GM19395 (cell line): ENCODE data around the gene OR2V2.

Experiments used
- ATAC-seq: cut with Tn5 transposase; IDR thresholded peaks from one replicate; pipeline ENCODE4 v1.9.1; 2021; ENCODE audit warnings: mild to moderate bottlenecking, moderate library complexity; ENCODE audit not compliant: unreplicated experiment

Gene OR2V2

DNA sequence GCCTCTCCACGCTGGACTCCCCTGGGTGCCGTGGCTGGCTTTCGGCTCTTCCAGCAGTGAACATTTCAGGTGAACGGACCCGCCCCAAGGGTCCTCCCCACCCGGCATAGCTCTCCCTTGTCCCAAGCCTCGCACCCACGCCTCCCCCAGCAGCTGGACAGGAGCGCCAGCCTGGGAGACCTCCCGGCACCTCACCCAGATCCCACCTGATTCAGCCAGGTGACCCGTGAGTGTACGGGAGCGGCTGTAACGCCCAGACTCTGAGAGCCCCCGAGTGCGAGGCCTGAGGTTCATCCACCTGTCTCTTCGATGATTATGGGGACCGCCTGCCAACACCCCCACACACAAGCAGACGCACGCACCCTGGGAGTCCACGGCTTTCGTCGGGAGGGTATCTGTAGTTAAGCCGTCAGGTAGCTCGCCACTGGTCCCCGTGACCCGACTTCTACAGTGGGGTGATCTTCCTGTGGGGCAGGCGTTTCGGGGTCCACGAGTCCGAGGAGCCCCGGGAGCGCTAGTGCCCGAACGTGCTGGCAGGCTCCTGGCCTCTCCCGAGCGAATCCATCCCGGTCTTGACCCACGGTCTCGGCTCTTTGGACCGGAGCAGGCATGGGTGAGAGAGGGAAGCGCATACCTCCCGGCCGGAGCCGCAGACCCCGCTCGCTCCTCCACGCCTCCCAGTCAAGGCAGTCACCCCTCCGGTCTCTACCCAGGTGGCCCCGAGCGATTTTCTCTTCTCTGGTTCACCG lies 42.8 kb downstream of the OR2V2 start:
- ATAC-seq: no peak

DNA sequence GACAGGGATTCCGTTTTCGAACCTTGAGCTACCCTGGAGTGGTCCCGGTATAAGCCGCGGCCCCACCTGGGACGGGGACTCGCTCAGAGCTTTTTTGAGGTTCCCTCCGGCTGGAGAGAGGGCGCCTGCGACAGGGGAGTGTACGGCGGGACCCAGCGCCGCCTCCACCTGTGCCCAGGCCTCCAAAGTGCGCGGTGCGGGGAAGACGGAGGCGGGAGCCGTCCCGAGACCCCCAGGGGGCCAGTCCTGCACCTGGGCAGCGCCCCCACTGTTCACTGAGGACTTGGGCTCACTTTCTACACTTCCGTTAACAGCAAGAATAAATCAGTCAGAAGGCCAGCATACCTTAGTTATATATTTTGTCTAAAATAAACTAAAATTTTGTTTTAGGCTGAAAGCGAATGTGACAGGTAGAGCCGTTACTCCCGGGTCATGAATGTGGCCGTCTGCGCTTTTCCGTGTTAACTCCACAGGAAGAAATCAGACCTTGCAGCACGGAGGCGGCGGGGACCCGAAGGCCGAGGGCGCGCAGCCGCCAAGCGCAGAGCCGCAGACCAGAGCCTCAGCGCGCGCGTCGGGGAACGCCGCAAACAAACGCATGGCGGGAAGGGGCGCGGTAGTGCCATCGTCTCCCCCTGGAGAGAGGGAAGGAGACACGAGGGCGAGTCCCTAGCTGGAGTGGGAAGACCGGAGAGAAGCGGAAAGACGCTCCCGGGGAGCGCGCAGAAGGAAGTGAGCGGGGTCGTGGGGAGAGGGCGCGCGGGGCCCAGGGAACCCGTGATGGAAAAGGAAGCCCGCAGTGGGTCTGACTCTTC lies 43.5 kb downstream of the OR2V2 start:
- peak; percentile 17 for ATAC-seq

DNA sequence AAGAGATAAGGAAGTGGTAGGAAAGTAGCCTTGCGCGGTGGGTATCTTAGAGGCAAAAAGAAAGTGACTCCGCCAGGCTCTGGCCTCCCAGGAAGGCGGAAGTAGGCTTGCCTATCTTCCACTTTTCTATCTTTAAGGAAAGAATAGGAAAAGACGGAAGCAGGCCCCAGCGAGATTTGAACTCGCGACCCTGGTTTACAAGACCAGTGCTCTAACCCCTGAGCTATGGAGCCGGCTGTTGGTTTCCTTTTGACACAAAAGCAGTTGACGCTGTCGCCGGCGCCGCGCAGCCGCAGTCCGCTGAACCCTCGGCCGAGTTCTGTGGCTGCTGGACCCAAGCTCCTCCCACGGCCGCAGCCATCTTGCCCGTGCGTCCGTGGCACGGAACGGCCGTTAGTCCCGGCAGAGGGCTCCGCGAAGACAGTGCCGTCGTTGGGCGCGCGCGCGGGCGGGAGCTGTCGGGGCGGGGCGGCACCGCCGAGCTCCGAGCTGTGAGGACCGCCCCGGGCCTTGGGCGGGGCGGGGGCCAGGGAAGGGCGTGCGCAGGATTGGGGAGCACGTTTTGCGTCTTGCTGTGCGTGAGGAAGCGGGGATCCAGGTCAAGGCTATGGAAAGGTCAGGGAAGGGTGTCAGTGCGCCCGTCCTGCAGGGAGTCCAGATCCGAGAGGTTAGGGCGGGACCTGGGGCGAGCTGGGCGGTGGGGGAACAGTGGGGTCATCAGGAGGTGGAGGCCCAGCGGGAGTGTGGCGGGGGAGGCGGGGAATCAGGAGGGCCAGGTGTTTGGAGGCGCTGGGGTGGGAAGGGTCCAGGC lies 44.3 kb downstream of the OR2V2 start:
- ATAC-seq: peak; percentile 59

DNA sequence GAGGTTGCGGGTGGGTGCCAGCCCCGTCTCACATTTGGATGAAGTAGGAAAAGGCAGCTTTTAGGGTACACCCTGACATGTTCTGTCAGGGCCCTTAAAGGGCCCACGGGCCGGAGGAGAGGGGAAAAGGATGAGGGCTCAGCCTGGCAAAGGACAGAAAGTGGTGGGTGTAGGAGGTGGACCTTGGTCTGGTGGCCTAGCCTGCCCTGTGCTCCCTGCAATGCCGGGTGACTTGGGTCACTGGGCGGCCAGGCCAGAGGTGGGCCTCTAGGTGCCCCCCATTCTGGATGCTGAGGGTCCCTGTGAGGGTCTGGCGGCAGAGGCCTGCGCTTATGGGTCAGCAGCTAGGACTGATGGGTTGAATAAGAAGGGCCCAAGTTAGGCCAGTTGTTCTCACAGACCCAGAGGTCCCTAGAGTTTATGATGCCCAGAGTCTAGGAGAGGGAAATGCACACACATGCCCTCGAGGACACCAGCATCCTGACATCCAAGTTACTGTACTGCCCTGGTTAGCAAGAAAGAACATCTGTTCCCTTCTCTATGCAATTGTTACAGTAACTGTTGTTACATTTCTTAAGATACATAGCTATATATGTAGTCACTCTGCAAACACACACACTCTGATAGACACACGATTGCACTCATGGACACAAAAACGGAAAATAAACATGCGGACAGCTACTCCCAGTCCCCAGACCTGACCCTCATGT lies 45.1 kb downstream of the OR2V2 start:
- ATAC-seq: no peak

DNA sequence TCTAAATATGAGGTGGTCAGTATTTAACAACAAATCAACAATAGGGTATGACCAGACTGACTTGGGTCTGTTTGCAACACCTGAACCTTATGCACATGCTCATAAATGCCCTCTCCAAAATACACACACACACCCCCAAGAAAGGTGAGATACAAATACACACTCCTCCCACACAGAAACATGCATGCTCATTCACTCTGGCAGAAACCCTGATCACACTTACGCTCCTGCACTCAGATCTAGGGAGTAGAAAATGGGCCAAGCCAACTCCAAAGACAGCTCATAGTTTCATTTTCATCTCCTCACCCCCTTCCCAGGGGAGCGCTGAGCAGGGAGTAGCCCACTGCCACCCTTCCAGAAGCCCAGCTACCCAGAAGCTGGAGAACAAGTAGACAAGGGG lies 46.3 kb downstream of the OR2V2 start:
- no peak for ATAC-seq

DNA sequence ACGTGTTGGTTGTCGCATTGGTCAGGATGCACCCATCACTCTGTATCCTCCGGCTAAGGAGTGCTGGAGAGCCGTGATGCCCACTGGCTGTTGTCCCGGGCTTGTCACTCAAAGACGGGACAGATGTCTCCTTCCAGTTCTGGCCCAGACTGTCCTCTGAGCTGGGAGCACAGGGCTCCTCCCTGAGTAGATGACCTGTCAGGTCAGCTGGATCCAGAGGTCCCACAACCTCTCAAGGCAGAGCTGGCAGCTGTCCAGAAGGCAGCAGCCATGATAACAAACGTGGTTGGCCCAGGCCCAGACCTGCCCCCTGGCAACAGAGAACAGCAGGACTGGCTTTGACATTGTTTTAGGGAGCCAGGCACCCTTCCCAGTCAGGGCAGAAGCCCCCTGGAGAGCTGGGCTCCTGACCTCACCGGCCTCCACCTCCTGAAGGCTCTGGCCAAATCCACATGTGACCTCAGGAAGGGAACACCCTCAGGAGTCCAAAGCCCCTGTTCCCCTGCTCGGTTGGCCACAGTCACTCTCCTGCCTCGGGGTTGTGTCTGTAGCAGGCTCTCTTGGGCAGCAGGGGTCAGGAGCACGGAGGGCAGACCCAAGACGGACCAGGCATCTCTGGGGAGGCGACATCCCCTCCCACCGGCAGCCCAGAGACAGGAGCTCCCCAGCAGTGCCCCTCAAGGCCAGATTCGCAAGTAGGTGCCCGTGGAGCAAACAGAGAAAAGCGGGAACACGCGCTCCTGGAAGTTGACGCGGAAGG lies 47.3 kb downstream of the OR2V2 start:
- ATAC-seq: no peak

DNA sequence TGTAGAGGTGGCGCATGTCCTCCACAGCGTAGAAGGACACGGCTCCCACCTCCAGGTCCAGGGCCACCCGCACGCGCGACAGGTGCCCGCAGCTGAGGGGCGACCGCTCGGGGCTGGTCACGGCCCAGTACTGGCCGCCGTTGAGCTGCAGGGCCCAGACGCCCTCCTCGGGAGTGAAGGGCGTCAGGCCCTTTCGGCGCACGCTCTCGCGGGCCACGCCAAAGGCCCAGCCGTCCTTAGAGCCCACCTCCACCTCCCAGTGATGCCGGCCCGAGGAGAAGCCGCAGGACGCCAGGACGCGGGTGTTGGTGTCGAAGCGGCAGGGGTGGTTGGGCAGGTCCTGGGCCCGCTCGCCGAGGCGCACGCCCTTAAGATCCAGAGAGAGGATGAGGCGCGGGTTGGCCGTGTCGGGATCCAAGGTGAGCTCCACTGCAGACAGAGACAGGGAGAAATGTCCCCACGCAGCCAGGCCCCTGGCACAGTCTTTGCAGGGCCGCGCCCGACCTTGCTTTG lies 47.9 kb downstream of the OR2V2 start:
- ATAC-seq: no peak

DNA sequence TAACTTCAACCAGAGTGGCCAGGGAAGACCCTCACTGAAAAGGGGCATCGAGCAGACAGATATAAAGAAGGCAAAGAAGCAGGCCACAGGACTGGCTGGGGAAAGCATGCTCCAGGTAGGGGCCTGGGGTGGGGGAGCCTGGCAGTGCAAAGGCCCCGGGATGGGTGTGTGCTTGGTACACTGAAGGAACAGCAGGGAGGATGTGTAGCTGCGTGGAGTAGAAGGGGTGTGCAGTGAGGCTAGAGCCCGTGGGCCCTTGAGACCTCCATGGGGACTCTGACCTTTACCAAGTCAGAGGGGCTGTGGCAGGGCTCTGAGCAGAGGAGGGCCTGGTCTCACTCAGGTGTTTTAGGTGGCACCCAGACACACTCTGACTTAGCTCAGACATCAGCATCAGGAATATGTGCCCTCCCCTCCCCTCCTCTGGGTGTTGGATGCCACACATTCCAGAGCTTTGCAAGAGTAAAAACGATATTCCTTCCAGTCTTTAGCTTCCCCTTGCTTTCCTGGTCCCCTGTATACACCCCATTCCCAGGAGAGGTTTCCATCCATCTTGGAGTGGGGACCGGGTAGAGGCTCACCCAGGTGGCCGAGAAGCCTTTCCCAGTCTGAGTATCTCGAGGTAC lies 50.1 kb downstream of the OR2V2 start:
- no peak for ATAC-seq

DNA sequence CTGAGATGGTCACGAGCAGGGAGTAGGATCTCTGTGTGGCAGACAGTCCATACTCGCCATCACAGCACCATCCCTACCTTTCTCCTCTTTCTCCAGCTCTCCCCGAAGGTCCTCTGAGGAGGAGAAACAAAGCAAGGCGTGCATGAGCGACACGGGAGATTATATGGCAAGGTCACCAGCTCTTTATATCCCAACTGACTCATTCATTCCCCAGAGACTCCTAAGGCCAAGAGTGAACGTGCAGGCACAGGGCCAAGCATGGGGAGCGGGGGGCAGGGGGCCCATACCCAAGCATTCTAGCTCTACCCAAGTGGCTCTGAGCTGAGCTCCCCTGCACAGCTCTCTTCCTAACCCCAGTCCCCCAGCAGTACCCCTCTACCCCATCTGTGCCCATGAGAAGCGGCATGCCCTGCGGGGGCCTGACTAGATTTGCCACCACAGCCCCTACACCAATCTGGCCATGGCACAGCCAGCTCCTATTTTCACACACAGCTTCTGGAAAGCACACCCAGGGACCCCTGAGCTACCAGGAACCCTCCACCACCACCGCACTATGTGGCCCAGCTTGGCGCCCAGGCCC lies 50.8 kb downstream of the OR2V2 start:
- no peak for ATAC-seq

DNA sequence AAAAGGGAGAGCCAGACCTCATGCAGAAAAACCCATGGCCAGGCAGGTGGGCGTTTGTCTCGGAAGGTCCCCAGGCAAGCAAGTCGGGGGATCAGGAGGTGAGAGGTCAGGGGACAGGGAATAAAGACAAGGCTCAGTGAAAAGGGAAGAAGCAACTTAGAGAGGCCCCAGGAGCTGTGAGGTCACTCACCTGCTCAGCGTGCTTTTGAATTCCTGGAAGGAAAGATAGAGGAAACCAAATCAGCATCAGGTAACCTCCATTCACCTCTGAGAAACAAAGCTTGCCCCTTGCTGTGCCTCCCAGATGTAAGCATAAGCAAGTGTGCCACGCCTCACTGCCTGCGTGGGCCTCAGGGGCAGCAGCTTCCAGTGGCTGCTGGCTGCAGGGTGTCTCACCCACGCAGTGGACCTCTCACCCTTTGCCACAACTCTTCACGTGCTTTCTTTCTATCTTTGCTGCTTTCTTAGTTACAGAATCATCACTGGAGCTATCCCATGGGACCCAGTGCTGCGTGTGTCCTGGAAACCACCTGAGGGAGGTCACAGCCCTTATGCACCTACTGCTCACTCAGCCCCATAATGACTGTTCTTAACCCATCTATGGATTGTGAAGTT lies 51.6 kb downstream of the OR2V2 start:
- ATAC-seq: no peak

DNA sequence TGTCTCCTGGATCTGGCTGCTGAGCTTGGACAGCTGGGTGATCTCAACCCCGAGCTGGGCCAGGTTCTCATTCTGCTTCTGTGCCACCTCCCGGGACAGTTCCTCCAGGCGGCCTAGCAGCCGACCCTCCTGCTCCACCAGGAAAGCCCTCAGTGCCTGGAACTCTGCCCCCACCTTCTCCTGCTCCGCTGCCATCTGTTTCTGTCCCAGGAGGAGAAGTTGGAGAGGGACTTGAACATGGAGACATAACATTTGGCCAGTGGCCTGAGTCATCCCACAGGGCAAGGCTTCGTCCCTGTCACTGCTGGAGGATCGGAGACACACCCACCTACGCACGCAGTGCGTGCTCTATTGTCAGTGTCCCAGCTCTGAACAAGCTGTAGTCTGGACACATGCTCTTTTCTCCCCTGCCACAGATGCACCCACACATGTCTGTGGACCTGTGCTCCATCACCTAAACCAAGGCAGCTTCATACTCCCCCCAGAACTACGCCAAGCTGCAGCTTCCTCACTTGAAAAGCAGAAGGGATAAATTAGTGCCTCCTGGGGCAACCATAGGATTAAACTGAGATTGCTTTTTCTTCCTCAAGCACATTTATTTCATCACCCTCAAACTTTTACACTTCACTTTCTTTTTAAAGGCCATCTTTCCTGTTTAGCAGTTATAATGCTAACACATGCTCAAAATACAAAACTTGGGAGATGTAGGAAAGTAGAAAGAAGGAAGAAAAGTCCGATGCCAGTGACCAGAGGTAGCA lies 52.7 kb downstream of the OR2V2 start:
- ATAC-seq: no peak

DNA sequence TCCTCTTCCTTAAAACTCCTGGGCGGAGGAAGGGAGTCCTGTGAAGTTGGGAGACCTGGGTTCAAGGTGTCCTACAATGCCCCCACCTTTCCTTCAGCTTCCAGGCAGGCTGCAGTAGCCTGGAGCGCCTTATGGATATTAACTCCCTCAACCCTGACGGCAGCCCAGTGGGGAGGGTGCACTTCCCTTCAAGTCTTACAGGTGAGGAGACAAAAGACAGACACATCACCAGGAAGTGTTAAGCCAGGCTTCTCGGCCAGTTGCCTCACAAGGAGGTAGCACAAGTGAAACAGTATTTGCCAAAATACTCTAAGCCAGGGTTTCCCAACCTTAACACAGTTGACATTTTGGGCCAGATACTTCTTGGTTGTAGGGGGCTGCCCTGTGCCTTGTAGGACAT lies 53.4 kb downstream of the OR2V2 start:
- ATAC-seq: no peak

DNA sequence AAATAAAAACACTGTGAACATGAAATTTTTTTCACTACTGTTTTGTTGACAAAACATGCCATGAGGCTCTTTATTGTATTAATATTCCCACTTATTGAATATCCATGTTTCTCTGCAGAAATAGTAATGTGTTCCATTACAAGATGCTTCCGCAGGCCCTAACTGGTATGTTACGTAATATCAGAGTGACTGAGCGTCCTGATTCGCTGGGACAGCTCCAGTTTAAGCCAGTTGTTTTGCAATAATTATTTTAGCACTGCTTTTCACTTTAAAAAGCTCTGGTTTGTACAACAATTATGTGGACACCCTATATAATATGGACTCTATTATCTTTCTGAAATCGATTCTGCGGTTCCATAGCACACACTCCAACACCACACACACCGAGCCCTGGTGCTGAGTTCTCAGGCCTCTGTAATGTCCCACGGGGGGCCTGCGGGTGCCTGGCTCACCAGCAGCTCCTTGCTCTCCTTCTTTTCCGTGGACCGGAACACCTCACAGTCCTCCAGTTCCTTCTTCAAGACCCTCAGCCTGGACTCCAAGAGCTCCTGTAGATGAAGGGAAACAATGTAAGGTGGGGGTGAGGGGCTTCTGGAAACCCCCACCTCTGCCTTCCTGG lies 55.8 kb downstream of the OR2V2 start:
- no peak for ATAC-seq

DNA sequence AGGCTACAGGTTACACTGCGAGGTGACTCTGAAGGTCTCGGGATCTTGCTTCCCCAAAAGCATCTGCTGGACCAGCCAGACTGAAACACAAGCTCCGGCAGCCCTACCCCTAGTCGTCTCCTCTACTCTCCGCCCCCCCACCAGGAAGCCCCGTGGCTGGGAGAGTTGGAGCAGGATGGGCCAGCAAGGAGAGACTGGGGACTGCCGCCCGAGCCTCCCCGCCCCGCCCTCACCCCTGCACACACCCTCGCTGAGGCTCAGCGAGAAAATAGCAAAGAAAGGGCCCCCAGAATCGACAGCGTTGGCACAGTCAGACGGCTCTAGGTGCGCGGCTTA lies 56.4 kb downstream of the OR2V2 start:
- no peak for ATAC-seq

DNA sequence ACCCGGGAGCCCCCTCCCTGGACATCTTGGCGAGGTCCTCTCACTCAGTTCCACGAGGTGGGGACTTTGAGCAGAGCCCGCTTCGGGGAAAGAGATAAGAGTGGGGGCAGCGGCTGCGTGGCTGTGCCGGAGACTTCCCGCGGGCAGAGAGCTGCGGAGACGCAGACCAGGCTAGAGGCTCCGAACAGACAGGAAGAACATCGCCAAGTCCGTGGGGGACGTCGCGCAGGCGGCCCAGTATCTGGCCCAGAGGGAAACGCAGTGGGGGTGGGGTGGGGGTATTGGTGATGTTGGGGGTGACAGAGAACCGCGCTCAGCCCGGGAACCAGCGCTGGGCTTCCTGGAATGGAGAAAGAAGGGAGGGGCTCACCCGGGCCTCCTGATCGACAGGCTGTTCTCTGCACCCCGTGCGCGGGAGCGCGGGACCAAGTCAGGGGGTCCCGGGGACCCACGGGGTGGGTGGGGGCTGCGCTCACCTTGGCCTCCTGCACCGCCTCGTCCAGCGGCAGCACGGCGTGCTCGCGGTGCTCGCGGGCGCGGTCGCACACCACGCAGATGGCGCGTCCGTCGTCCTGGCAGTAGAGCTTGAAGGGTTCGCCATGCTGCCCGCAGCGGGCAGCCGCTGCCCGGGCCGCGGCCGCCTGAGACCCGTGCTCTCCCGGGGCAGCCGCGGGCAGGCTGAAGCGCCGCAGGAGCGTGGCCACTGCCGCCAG lies 56.9 kb downstream of the OR2V2 start:
- ATAC-seq: no peak

DNA sequence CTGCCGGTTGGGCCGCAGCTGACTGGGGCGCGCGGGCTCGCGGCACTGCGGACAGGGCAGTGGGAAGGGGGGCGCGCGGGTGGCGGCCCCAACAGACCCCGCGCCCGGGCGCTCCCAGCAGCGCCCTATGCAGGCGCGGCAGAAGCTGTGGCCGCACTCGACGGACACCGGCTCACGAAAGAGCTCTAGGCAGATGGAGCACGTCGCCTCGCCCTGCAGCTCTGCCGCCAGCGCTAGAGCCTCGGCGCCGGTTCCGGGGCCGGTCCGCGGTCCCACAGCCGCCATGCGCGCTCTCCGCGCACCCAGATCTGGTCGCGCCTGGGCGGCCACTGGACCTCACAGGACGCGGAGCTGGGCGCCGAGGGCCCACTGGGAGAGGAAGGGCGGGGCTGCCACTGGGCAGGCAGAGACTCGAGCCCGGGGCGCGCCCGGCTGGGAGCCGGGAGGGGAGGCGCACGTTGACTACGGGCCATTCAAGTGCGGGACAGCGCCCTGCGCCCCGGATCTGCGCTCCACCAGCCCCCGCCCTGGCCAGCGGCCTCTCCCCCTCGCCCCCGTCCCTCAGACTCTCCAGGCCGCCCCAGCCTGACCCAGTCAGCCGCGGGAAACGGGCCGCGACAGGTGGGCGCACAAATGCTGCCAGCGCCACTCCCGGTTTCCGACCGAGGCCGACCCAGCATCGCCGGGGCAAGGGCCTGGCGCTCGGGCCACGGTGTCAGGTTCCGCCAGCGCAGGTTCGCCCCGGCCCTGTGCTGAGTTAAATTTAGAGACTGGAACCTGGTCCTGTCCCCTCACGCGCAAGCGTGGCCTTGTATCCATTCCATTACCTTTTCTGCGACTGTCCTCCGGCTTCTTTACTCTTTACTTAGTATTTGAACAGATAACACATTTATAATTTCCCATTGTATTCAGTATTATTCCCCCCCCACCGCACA lies 57.7 kb downstream of the OR2V2 start, which contains the start of gene TRIM7:
Gene TRIM7, minus strand, starts transcription at position 371 of the 935 bp plus-strand sequence. Its CDS starts 86 bp downstream, at position 285.
- no peak for ATAC-seq
